ENCODE measurements around the gene MYO1E.

- TF ChIP-seq CTCF (IDR thresholded peaks at IDR 0.05) (peak in 4 of 6 experiments; percentile 17 to 59 (median 31)), POLR2A (IDR thresholded peaks at IDR 0.05) (no peak)
Measured at GRCh38 chr15:59160880-59161593, 211.6 kb downstream of the MYO1E start.
